Transverse colon (tissue), 4 donors: ENCODE results near the gene TWSG1.

Experiments used
- EP300 ChIP-seq: sonication (generic); formaldehyde crosslinking; IDR thresholded peaks from one replicate; pipeline ENCODE4 v1.6.1; 2017; ENCODE audit warnings: antibody characterized with exemption, low read depth
- POLR2A ChIP-seq: fragments of 450-650 bp; IDR thresholded peaks from one replicate; pipeline ENCODE4 v1.6.1; 2016; ENCODE audit warnings: antibody characterized with exemption, mild to moderate bottlenecking, moderate library complexity
- POLR2AphosphoS5 ChIP-seq, 3 donors: sonication (generic); formaldehyde crosslinking; IDR thresholded peaks; one replicate each; pipeline ENCODE4 v1.6.1; 2016; ENCODE audit warnings: antibody characterized with exemption in 3 of 3
- TF ChIP-seq, protein P1 (sequence below), 5 experiments: fragments of 200-600 bp in 3 of 5; fragments of 450-650 bp in 2 of 5; sonication (generic) in 3 of 5; IDR thresholded peaks; 1 replicate in 2 of 5; 2 replicates in 3 of 5; pipeline ENCODE4 v1.5.1; 2016 to 2017; ENCODE audit warnings: antibody characterized with exemption in 5 of 5, inconsistent platforms in 3 of 5, mild to moderate bottlenecking in 2 of 5, moderate library complexity in 1 of 5

- TF ChIP-seq, protein P1, sequence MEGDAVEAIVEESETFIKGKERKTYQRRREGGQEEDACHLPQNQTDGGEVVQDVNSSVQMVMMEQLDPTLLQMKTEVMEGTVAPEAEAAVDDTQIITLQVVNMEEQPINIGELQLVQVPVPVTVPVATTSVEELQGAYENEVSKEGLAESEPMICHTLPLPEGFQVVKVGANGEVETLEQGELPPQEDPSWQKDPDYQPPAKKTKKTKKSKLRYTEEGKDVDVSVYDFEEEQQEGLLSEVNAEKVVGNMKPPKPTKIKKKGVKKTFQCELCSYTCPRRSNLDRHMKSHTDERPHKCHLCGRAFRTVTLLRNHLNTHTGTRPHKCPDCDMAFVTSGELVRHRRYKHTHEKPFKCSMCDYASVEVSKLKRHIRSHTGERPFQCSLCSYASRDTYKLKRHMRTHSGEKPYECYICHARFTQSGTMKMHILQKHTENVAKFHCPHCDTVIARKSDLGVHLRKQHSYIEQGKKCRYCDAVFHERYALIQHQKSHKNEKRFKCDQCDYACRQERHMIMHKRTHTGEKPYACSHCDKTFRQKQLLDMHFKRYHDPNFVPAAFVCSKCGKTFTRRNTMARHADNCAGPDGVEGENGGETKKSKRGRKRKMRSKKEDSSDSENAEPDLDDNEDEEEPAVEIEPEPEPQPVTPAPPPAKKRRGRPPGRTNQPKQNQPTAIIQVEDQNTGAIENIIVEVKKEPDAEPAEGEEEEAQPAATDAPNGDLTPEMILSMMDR (IDR thresholded peaks at IDR 0.05), result no peak
- TF ChIP-seq POLR2AphosphoS5 (IDR thresholded peaks at IDR 0.05) (no peak), POLR2A (no peak), EP300 (no peak)
Measured at GRCh38 chr18:9335697-9336045, 1.1 kb downstream of the TWSG1 start.
